Measurements from ENCODE around the gene TBX6.

The TBX6 gene

DNA sequence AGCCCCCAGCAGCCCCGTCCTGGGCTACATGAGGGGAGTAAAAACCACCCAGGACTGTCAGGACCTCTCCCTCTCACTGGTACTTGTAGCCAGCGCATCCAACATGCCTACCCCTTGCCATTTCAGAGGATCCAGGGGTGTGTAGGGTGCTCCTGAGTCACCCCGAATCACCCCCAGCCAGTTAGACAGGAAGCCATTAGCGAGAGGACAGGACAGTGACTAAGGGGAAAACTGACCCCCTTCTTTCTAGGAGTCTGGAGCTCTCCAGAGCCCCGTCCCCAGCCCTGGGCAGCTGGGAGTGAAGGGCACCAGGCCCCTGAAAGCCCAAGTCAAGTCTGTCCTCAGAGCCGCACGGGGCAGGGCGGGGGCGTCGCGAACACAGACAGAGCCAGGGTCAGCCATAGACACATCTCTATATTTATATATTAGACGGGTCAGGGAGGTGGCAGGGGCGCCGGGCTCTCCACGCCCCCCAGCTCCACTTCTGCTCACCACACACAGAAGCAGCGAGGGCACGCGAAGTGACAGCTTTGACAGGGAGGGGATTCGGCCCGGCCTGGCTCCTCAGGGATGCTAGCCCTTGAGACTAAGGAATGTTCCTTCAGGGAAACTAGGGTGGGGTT is 22.1 kb upstream of the TBX6 start:
- DNase-seq: no peak

GRCh38 chr16:30113031-30113710 is 21.4 kb upstream of the TBX6 start, which contains the start of gene GDPD3:
TSS of gene GDPD3 (minus strand) at chr16:30113537. CDS start at chr16:30113478, 59 bp downstream.
- no peak for DNase-seq

DNA sequence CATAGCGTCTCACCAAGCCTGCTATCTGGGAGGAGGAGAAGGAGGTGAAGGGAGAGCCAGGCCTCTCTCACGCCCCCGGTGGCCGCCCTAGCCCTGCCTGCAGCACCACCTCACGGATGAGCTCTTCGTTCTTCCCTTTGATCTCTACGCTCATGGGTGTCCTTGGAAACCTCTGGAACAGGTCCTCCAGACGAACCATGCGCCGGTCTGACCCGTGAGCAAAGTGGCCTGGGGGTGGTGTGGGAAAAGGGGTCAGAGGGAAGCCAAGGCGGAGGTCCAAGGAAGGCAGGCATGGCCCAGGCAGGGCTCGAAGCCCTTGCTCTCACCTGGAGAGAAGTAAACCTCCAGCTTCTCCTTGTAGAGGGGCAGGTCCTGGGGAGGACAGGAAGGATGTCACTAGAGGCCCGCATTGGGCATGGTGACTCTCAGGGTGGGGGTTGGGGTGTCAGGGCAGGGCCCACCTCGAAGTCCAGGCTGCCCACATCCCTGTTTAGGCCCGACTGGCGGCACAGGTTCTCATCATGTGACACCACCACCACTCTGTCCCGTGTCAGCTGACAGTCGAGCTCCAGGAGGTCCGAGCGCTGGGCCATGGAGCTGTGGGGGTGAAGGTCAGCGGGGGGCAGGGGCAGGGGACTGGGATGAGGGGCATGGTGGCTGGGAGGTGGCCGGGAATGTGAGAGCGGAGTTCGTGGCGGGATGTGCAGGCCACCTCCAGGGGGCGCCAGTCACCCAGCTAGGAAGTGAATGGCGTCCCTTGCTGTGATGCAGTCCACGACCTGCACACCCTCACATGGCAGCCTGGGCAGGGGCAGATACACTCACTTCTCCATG is 20.7 kb upstream of the TBX6 start:
- DNase-seq: no peak

DNA sequence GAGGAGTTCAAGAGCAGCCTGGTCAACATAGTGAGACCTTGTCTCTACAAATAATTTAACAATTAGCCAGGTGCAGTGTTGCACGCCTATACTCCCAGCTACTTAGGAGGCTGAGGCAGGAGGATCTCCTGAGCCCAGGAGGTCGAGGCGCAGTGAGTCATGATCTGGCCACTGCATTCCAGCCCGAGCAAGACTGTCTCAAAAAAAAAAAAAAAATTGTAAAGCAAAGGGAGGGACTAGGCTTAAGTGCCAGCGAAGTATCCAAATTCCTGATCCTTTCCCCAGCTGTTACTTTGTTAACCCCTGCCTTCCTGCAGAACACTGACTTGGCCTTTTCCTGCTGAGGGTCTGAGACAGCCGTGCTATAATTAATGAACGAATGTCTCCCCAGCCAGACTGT is 18.9 kb upstream of the TBX6 start:
- DNase-seq: no peak

DNA sequence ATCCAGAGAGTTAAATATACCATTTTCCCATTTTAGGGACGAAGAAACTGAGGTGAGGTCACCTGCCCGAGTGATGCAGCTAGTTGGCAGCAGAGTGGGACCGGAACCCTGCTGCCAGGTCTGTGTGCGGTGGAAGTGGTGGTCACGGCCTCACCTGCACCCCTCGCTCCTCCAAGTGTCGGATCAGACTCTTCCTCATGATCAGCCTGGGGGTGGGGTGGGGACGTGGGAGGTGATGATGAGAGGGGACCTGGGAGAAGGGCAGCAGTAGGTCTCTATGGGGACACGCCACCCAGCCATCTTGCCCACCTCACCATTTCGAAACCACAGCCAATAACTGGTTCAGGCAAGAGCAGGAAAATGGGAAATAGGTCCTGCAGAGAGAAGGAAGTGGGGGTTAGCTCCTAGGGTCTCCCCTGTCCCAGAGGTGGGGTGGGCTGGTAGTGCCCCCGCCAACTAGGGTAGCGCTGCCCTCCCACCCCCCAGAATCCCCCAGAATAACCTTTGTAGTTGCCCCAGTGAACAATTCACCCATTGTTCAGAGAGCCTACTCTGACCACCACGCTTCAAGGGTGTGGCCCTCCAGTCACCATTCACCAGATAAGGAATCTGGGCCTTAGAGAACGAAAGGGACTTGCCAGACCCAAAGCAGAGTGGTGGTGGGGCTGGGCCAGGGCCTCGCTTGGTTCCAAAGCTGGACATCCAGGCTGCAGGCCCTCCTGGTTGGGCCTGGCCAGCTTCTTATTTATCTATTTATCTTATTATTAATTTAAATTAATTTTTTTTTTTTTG is 16.5 kb upstream of the TBX6 start:
- no peak for DNase-seq

GRCh38 chr16:30104492-30104891 is 12.8 kb upstream of the TBX6 start:
- DNase-seq: no peak

- no peak for DNase-seq
Measured at GRCh38 chr16:30104090-30104489, 12.4 kb upstream of the TBX6 start.

GRCh38 chr16:30096862-30097563 is 5.3 kb upstream of the TBX6 start:
- no peak for DNase-seq

GRCh38 chr16:30096105-30096861 is 4.6 kb upstream of the TBX6 start, which contains the start of gene YPEL3:
TSS of gene YPEL3 (minus strand) at chr16:30096213. CDS start at chr16:30095482, 731 bp downstream.
- peak in 1 of 2 experiments; percentile 78 for DNase-seq

DNA sequence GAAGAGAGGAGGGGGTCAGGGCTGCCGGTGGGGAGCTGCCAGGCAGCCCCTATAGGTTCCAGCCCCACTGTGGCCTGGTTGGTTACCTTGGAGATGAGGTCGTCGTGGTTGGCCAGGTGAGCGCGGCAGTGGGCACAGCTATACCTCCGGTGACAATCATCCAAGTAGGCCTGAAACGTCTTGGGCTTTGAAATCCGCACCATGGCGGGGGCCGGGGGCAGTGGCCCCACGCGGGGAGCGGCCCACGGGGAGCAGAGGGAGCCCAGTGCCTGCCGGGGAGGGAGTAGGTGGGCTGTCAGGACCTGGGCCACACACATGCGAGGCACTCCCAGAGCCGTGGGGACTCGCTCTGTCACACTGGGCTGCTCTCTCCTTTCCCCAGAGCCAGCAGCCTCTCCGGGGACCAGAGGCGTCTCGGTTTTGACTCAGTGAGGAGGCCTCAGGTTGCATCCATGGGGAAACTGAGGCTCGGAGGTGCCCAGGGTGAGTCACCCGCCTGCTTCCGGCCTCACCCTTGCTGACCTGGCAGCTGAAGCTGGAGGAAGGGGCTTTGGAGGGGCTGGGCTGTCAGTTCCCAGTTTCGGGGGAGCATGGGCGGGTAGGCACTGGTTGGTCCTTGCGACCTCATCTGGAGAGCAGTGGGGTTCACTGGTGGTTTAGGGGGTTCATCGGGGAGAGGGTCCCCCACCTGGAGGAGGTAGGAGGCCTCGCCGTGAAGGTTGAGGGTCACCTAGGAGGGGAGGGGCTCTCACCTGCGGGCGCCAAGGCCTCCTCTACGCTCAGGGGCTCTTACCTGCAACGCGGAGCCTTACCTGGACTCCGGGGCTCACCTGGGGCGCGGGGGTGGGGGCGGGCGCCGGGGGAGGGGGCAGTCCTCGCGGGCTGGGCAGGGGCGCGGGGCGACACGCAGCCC is 3.7 kb upstream of the TBX6 start:
- DNase-seq: no peak

- DNase-seq: no peak
Measured at GRCh38 chr16:30094541-30095165, 2.9 kb upstream of the TBX6 start.

- DNase-seq: no peak
Measured at GRCh38 chr16:30092373-30093010, 768 bp upstream of the TBX6 start.

GRCh38 chr16:30090610-30091331 is 953 bp downstream of the TBX6 start:
- no peak for DNase-seq

DNA sequence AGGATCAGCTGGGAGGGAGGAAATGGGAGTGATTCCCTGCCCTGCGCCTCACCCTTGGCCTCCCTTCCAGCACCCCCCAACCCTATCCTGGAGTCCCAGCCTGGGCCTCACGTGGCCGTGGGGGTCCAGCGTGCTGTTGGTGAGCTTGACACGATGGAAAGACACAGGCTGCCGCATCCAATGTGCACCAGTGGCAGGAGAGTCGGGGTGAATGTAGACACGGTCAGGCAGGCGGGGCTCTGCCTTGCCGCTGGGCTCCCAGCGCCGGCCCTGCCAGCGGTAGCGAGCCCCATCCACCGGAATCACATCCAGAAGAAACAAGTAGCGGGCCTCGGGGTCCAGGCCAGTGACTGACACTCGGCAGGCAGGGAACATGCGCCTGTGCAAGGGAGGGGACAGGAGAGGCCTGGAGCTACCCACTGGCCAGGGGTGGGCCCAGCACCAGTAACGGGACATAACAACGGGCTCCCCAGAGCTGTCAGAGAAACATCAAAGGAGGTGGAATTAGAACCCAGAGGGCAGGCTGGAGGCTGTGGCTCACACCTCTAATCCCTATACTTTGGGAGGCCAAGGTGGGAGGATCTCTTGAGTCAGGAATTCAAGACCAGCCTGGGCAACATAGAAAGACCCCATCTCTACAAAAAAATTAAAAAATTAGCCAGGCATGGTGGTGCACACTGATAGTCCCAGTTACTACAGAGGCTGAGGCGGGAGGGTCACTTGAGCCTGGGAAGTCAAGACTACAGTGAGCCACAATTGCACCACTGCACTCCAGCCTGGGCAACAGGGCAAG is 2.7 kb downstream of the TBX6 start:
- DNase-seq: no peak

DNA sequence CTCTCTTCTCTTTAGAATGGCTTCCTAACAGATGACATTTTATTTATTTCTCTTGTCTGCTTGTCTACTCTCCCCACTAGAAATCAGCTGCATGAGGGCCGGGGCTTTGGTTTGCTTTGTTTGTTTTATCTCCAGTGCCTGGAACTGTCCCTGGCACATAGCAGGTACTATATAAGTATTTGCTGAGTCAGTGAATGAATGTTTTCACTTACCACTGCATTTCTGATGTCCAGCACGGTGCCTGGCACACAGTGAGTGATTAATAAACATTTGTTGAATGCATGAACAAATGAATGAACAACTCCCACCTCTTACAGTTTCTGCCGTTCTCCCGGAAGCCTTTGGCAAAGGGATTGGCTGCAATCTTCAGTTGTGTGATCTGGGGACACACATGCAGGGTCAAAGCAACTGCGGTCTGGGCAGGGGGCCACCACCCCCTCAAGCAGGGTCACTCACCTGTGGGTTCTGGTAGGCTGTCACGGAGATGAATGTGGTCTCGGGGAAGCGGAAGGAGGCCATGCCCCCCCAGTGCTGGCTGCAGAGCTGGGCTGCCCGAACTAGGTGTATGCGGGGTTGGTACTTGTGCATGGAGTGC is 3.4 kb downstream of the TBX6 start:
- DNase-seq: no peak

GRCh38 chr16:30087181-30087898 is 4.4 kb downstream of the TBX6 start:
- DNase-seq: no peak

All from cerebellar nuclear complex (tissue), 1 donor.